A673 (cell line): ENCODE measurements around the gene PARD3.

Experiments
- CTCF ChIP-seq: fragments of 300-800, 200-600 bp; sonication (generic); conservative IDR thresholded peaks from 2 replicates; pipeline ENCODE4 v1.5.1; 2017; ENCODE audit warnings: low read depth, mild to moderate bottlenecking, antibody characterized with exemption, low read length, moderate library complexity, mixed read lengths
- EZH2 ChIP-seq: fragments of 200-600 bp; sonication (generic); IDR thresholded peaks from 2 replicates; pipeline ENCODE4 v1.6.1; 2017; ENCODE audit warnings: borderline replicate concordance, low read depth, mild to moderate bottlenecking, mixed read lengths, antibody characterized with exemption, low read length; ENCODE audit not compliant: poor library complexity, severe bottlenecking

GRCh38 chr10:34179280-34179679, 635.8 kb downstream of the PARD3 start:
- TF ChIP-seq EZH2 (no peak), CTCF (no peak)
